HepG2 (cell line): ENCODE measurements around the gene MRPL28. TPM values are rescaled to one million over a fixed set of nuclear protein-coding genes. Genes with fewer than 3 reads are reported as not detected.

Experiments used
- ATAC-seq: fragments of 200-7000 bp; cut with Tn5 transposase; 3 replicates; pipeline ENCODE4 v1.9.1; 2020; ENCODE audit warnings: mild to moderate bottlenecking, moderate library complexity
- BruUV-seq: library from RNA; stranded (reverse); fragments of 400-500 nt; replicated peaks from 2 replicates; lab custom pipeline; 2021; lab: Mats Ljungman, UMichigan
- CTCF ChIA-PET: fragments of 300-600 bp; formaldehyde crosslinking; extraction: SDS; loops from one replicate; lab custom pipeline; 2021; ENCODE audit warnings: low total read pairs, inconsistent platforms, low intra/inter-chr PET ratio; lab: Yijun Ruan, JAX
- POLR2A ChIA-PET: fragments of 350-600 bp; sonication (Branson Sonifier 250); formaldehyde crosslinking; loops from one replicate; lab custom pipeline; 2020; ENCODE audit warnings: antibody characterized with exemption, inconsistent platforms; lab: Yijun Ruan, JAX
- DNase-seq: peaks from one replicate; pipeline ENCODE4 v3.0.0-alpha.2; 2015; ENCODE audit warnings: low spot score
- FAIRE-seq: peaks from 3 replicates; lab custom pipeline; 2011; peaks lifted over from hg19 to GRCh38; lab: Jason Lieb, UNC
- H2AFZ ChIP-seq: one replicate; pipeline ENCODE4 v1.6.1; 2011; ENCODE audit warnings: low read length, inconsistent platforms
- H3K27ac ChIP-seq: fragments of 300-600 bp; 3 replicates; pipeline ENCODE4 v1.8.0; 2011; ENCODE audit warnings: mixed run types, mild to moderate bottlenecking, mixed read lengths, low read length, inconsistent platforms; ENCODE audit not compliant: insufficient read depth; ENCODE audit errors: extremely low read length
- H3K27me3 ChIP-seq, 2 experiments: fragments of 200-600 bp in 1 of 2; 2 replicates in 1 of 2; 3 replicates in 1 of 2; pipeline versions ENCODE4 v1.6.0 to v1.8.0; 2011; ENCODE audit warnings: low read length in 2 of 2, mild to moderate bottlenecking in 2 of 2, moderate library complexity in 2 of 2, inconsistent platforms in 1 of 2; ENCODE audit not compliant: insufficient read depth in 2 of 2, control insufficient read depth in 1 of 2
- H3K36me3 ChIP-seq, 2 experiments: fragments of 200-600 bp in 1 of 2; replicated peaks in 1 of 2; 2 replicates in 1 of 2; 3 replicates in 1 of 2; pipeline versions ENCODE4 v1.5.1 to v1.8.0; 2011; ENCODE audit warnings: low read length in 2 of 2, inconsistent platforms in 1 of 2; ENCODE audit not compliant: insufficient read depth in 2 of 2, control insufficient read depth in 1 of 2
- H3K4me1 ChIP-seq: 2 replicates; pipeline ENCODE4 v1.5.1; 2012; ENCODE audit warnings: low read length, inconsistent platforms; ENCODE audit not compliant: insufficient read depth
- H3K4me2 ChIP-seq: 2 replicates; pipeline ENCODE4 v1.6.0; 2011; ENCODE audit warnings: low read depth, low read length, inconsistent platforms
- H3K4me3 ChIP-seq, 3 experiments: fragments of 200-600 bp in 1 of 3; sonication (generic), shearing (Covaris generic) in 1 of 3; replicated peaks in 1 of 3; 2 replicates each; pipeline ENCODE4 v1.5.1; 2011 to 2016; ENCODE audit warnings: low read length in 3 of 3, inconsistent platforms in 2 of 3, low read depth in 2 of 3, mild to moderate bottlenecking in 2 of 3, control low read depth in 1 of 3, mixed read lengths in 1 of 3; ENCODE audit not compliant: insufficient read depth in 1 of 3
- H3K79me2 ChIP-seq: one replicate; pipeline ENCODE4 v1.6.1; 2011; ENCODE audit warnings: low read length, inconsistent platforms; ENCODE audit not compliant: insufficient read depth
- H3K9ac ChIP-seq: 2 replicates; pipeline ENCODE4 v1.6.0; 2011; ENCODE audit warnings: mild to moderate bottlenecking, low read depth, low read length, inconsistent platforms; ENCODE audit not compliant: insufficient read depth
- H3K9me3 ChIP-seq: 2 replicates; pipeline ENCODE4 v1.5.1; 2012; ENCODE audit warnings: mild to moderate bottlenecking, low read length
- H4K20me1 ChIP-seq: 2 replicates; pipeline ENCODE4 v1.6.0; 2011; ENCODE audit warnings: inconsistent platforms, mild to moderate bottlenecking, low read length, moderate library complexity; ENCODE audit not compliant: insufficient read depth
- AGO2 ChIP-seq: fragments of 200-400 bp; formaldehyde crosslinking; optimal IDR thresholded peaks from 2 replicates; pipeline ENCODE3; 2017; ENCODE audit warnings: mild to moderate bottlenecking, low read depth, low read length, moderate library complexity
- GABPB1 ChIP-seq: IDR thresholded peaks from 2 replicates; pipeline ENCODE4 v1.6.1; 2016; ENCODE audit warnings: mild to moderate bottlenecking, missing genetic modification reagents, moderate library complexity, missing compliant biosample characterization
- RBFOX2 ChIP-seq: fragments of 200-400 bp; formaldehyde crosslinking; IDR thresholded peaks from 2 replicates; pipeline ENCODE4 v1.6.1; 2017; ENCODE audit warnings: low read depth, mild to moderate bottlenecking, low read length
- TAF1 ChIP-seq: sonication (generic); formaldehyde crosslinking; IDR thresholded peaks from 2 replicates; pipeline ENCODE4 v1.4.0; 2020; ENCODE audit warnings: missing genetic modification reagents
- ZNF558 ChIP-seq: sonication (generic); formaldehyde crosslinking; IDR thresholded peaks from 2 replicates; pipeline ENCODE4 v1.9.0; 2022; ENCODE audit warnings: mild to moderate bottlenecking, missing genetic modification reagents, borderline replicate concordance
- ZNF580 ChIP-seq: IDR thresholded peaks from 2 replicates; pipeline ENCODE4 v1.6.1; 2016; ENCODE audit warnings: low read depth, borderline replicate concordance
- ZSCAN25 ChIP-seq: sonication (generic); formaldehyde crosslinking; IDR thresholded peaks from 2 replicates; pipeline ENCODE4 v1.8.0; 2022; ENCODE audit warnings: mild to moderate bottlenecking, missing genetic modification reagents
- WGBS: methylation state at CpG from one replicate; pipeline ENCODE4 v1.1.6; 2017; ENCODE audit warnings: low lambda C conversion rate; 5-methylcytosine and 5-hydroxymethylcytosine counted together
- in situ Hi-C: cut with HindIII; loops from 2 replicates; pipeline ENCODE4 v1.10.0; 2017; ENCODE audit warnings: low pct_unique_long_range_greater_than_20kb; ENCODE audit not compliant: extremely low pct_ligation_motif_present
- intact Hi-C: fragments of 100-400 bp; cut with micrococcal nuclease; formaldehyde crosslinking; loops from one replicate; pipeline ENCODE4 v1.10.0; 2022; ENCODE audit not compliant: unreplicated experiment
- polyA plus RNA-seq, 8 experiments: library from polyadenylated mRNA; depleted of rRNA in 3 of 8; stranded (reverse) in 7 of 8; unstranded in 1 of 8; fragments of >200 nt; fragmentation: Illumina TruSeq in 4 of 8; extraction: Trizol in 4 of 8; gene quantifications; 2 replicates each; pipeline versions ENCODE4 v1.2.1 to v1.2.3, GENCODE V29; 2011 to 2016; ENCODE audit warnings: low read depth in 4 of 8, missing spikeins in 1 of 8, mixed read lengths in 1 of 8; ENCODE audit not compliant: insufficient read depth in 1 of 8
- total RNA-seq, 5 experiments: library from RNA; depleted of rRNA; stranded (reverse); fragments of >200 nt; fragmentation: Illumina TruSeq; extraction: Trizol; gene quantifications; 2 replicates each; pipeline ENCODE4 v1.2.3, GENCODE V29; 2016; ENCODE audit warnings: low read depth in 1 of 5

The MRPL28 gene
- total and polyA plus RNA-seq, 2 of the 13 experiments (the other 11 are each of a cell fraction or from before 2014, with no cell fraction given) = 114 to 135 TPM

- no peak for TF ChIP-seq ZSCAN25
- no peak for TF ChIP-seq ZNF580 (CRISPR knock-in tag)
Measured at GRCh38 chr16:410516-411178, 40.3 kb upstream of the MRPL28 start (continued).

- TF ChIP-seq GABPB1 (CRISPR knock-in tag) = no peak
- TF ChIP-seq TAF1 (CRISPR knock-in tag) = no peak
- peak; percentile 80 for TF ChIP-seq AGO2
- TF ChIP-seq ZNF558 (CRISPR knock-in tag) = no peak
- TF ChIP-seq RBFOX2 = peak; percentile 60
- TF ChIP-seq, all 625 proteins: peak for 2
- no peak for ATAC-seq
- H3K4me1 ChIP-seq = peaks cover 46% of the 10 kb centered on the region
- H2AFZ ChIP-seq = no peak overlapping the region
- no peak overlapping the region for H3K4me3 ChIP-seq
- peaks cover 6% of the 10 kb centered on the region for H3K79me2 ChIP-seq
- no TSS peak for BruUV-seq
- intact Hi-C loops = no loop called here
- no peak for FAIRE-seq
- peaks cover 4 to 11% of the 10 kb centered on the region in 2 experiments; a peak in 4 of 5 replicates for H3K36me3 ChIP-seq
- no peaks in the 10 kb centered on the region for H3K9me3 ChIP-seq
- no peak overlapping the region for H3K4me2 ChIP-seq
- H3K9ac ChIP-seq = no peak overlapping the region
- no peaks in the 10 kb centered on the region for H4K20me1 ChIP-seq
- no peaks in the 10 kb centered on the region for H3K27me3 ChIP-seq
- in situ Hi-C loops = no loop called here
- no peak overlapping the region for H3K27ac ChIP-seq
- DNase-seq = no peak
- ChIA-PET CTCF (no interaction called here), POLR2A (interaction anchor here (3.1 kb wide), 1 partner anchor 68 kb away, joined by 18 read pairs; no protein-coding TSS in a partner anchor)
- WGBS = 96% methylated on average over 10 of the region's 16 CpGs
Measured at GRCh38 chr16:407253-407652, 36.9 kb upstream of the MRPL28 start.
